Spleen (tissue), 11 donors: ENCODE measurements around the gene NAT8. TPM values are rescaled to one million over a fixed set of nuclear protein-coding genes. Genes with fewer than 3 reads are reported as not detected.

Source experiments
- DNase-seq: peaks from one replicate; pipeline ENCODE4 v3.0.0-alpha.2; 2020
- H3K27ac ChIP-seq, 8 donors: fragments of 200-600 bp; sonication (generic) in 7 of 8; 1 replicate in 4 of 8; 2 replicates in 4 of 8; pipeline versions ENCODE4 v1.5.0 to v1.8.0; 2016 to 2021; ENCODE audit warnings: inconsistent platforms in 4 of 8, mild to moderate bottlenecking in 4 of 8, moderate library complexity in 1 of 8
- H3K27me3 ChIP-seq, 7 donors: fragments of 200-600 bp; sonication (generic) in 6 of 7; replicated peaks in 1 of 7; 1 replicate in 4 of 7; 2 replicates in 3 of 7; pipeline versions ENCODE4 v1.5.0 to v1.8.0; 2016 to 2021; ENCODE audit warnings: inconsistent platforms in 3 of 7, mild to moderate bottlenecking in 1 of 7
- H3K36me3 ChIP-seq, 6 donors: fragments of 200-600 bp; sonication (generic) in 5 of 6; 1 replicate in 4 of 6; 2 replicates in 2 of 6; pipeline versions ENCODE4 v1.5.0 to v1.8.0; 2016 to 2021; ENCODE audit warnings: inconsistent platforms in 2 of 6
- H3K4me1 ChIP-seq, 6 donors: fragments of 200-600 bp; sonication (generic) in 5 of 6; 1 replicate in 3 of 6; 2 replicates in 3 of 6; pipeline versions ENCODE4 v1.5.0 to v1.8.0; 2016 to 2021; ENCODE audit warnings: inconsistent platforms in 3 of 6
- H3K4me3 ChIP-seq, 8 donors: fragments of 200-600 bp; sonication (generic) in 7 of 8; 1 replicate in 4 of 8; 2 replicates in 4 of 8; pipeline versions ENCODE4 v1.5.0 to v1.8.0; 2016 to 2021; ENCODE audit warnings: inconsistent platforms in 4 of 8, mild to moderate bottlenecking in 4 of 8, moderate library complexity in 2 of 8
- H3K9me3 ChIP-seq, 8 donors: fragments of 200-600 bp; sonication (generic) in 7 of 8; 1 replicate in 4 of 8; 2 replicates in 4 of 8; pipeline versions ENCODE4 v1.5.0 to v1.8.0; 2016 to 2021; ENCODE audit warnings: inconsistent platforms in 4 of 8
- CTCF ChIP-seq, 11 experiments: fragments of 200-600 bp in 7 of 11; fragments of 450-650 bp in 4 of 11; sonication (generic) in 4 of 11; IDR thresholded peaks in 8 of 11; conservative IDR thresholded peaks in 3 of 11; 1 replicate in 7 of 11; 2 replicates in 4 of 11; pipeline versions ENCODE4 v1.4.0 to v1.8.0; 2016 to 2021; ENCODE audit warnings: antibody characterized with exemption in 11 of 11, inconsistent platforms in 4 of 11, mild to moderate bottlenecking in 1 of 11
- POLR2A ChIP-seq, 3 donors: fragments of 450-650 bp; IDR thresholded peaks; one replicate each; pipeline ENCODE4 v1.5.1; 2017; ENCODE audit warnings: antibody characterized with exemption in 3 of 3, mild to moderate bottlenecking in 1 of 3
- POLR2AphosphoS5 ChIP-seq, 3 donors: sonication (generic); formaldehyde crosslinking; IDR thresholded peaks; one replicate each; pipeline ENCODE4 v1.5.1; 2017; ENCODE audit warnings: antibody characterized with exemption in 3 of 3
- WGBS, 5 donors: extraction: QIAGEN DNeasy Blood & Tissue Kit in 3 of 5; methylation state at CpG; one replicate each; pipeline versions ENCODE4 v1.1.5 to v1.1.7; 2013 to 2018; 5-methylcytosine and 5-hydroxymethylcytosine counted together
- intact Hi-C: fragments of 100-400 bp; cut with DNase I; formaldehyde crosslinking; loops from one replicate; pipeline ENCODE4 v1.15.0; 2023; ENCODE audit warnings: low total_unique reads
- polyA plus RNA-seq, 3 donors: library from polyadenylated mRNA; stranded (reverse); fragments of 200-250 nt; gene quantifications; one replicate each; pipeline ENCODE4 v1.2.1, GENCODE V29; 2013
- total RNA-seq, 7 donors: library from RNA; depleted of rRNA in 3 of 7; stranded (reverse); fragments of >200 nt in 3 of 7; fragmentation: NEBNext Ultra II Directional in 4 of 7; extraction: Animal tissue kit (Norgen Biotek cat#: 25700) in 4 of 7; gene quantifications; one replicate each; pipeline versions ENCODE4 v1.1.0 to v1.2.1, GENCODE V29; 2016 to 2021
- donor health status: healthy with polysubstance abuse.
- donor health status: DM: no; HTN: no; CAD: no; lungs with moderate emphysema.
- donor health status: DM: no; HTN: no; CAD: no.
- donor health status: Bipolar disorder and iron deficiency.
- donor health status: healthy.
- donor health status: DM: no; HTN: no; CAD: no.
- donor health status: DM: yes; HTN: yes; CAD: no.

NAT8 gene
- total and polyA plus RNA-seq, 10 donors: 0.14 to 0.88 (median 0.66) TPM; not detected in 5

DNA sequence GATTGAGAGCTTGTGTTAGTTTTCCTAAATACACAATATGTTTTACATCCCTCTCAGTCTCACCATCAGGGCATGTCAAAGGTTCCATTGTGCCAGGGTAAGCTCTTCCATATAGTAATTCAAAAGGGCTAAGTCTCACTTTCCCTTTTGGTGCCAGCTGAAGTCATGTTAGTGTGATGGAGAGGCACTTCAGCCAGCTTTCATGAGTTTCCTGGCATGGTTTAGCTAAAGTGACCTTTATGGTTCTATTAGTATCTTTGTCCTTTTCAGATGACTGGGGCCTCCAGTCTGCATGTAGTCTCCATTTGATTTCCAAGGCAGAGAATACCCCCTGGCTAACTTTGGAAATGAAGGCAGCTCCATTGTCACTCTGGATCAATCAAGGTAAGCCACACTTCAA lies 27.2 kb downstream of the NAT8 start:
- no peak for TF ChIP-seq POLR2A (IDR thresholded peaks at IDR 0.05)
- TF ChIP-seq CTCF (IDR thresholded peaks at IDR 0.05 in 8 of 11, conservative IDR thresholded peaks at IDR 0.05 in 3 of 11): no peak
- TF ChIP-seq POLR2AphosphoS5 (IDR thresholded peaks at IDR 0.05): no peak
- intact Hi-C loops: no loop called here
- peaks cover 0 to 21% (median 0%) of the 10 kb centered on the region in 6 donors for H3K36me3 ChIP-seq
- DNase-seq: no peak
- H3K4me1 ChIP-seq: no peaks in the 10 kb centered on the region
- no peak overlapping the region for H3K4me3 ChIP-seq
- no peaks in the 10 kb centered on the region for H3K27me3 ChIP-seq
- H3K9me3 ChIP-seq: no peaks in the 10 kb centered on the region
- no peak overlapping the region for H3K27ac ChIP-seq

DNA sequence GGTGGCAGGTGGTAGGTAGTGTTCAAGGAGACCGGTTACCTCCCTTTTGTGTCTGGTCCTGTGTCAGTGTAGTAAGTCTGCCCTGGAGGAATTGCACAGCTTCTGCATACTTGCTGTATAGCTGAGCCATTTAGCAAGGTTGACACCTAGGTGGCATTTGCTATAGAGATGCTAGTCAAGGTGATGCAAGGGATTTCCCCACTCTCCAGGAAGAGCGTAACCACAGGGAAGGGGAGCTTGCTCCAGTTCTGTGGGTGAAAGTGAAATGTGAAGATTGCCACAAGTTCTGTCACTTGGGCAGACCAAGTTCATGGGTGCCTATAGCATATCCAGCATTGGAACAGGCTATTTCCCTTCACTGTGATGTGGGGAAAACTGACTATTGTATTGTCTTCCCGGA lies 28.1 kb downstream of the NAT8 start:
- Histone ChIP-seq H3K27ac (no peak overlapping the region), H3K27me3 (no peaks in the 10 kb centered on the region), H3K36me3 (peaks cover 0 to 27% (median 0%) of the 10 kb centered on the region in 6 donors), H3K4me1 (no peaks in the 10 kb centered on the region), H3K4me3 (no peak overlapping the region), H3K9me3 (no peaks in the 10 kb centered on the region)
- WGBS, 5 donors: 56 to 89% (median 84%) methylated on average over 3 of the region's 3 CpGs
- TF ChIP-seq POLR2AphosphoS5 (IDR thresholded peaks at IDR 0.05) (no peak), POLR2A (IDR thresholded peaks at IDR 0.05) (no peak), CTCF (IDR thresholded peaks at IDR 0.05 in 8 of 11, conservative IDR thresholded peaks at IDR 0.05 in 3 of 11) (no peak)
- intact Hi-C loops: no loop called here
- no peak for DNase-seq

DNA sequence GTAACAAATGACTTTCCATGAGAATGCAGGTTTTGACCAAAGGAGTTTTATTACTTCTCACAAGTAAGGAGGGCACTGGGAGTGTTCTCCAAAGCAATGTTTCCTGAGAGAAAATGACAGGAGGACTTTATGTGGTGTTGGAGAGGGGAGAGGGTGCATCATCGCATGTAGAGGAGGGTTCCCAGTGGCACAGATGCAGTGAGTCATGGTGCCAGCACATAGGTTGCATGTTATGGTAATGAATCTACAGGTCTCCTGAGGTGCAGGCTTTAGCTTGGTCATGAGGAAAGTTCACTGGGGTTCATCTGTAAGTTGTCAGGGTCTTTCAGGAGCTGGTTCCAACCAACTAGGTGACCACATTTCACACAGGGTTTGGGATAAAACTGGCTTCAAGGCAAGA lies 30.4 kb downstream of the NAT8 start:
- 80 to 100% (median 93%) methylated on average over 1 of the region's 1 CpG for WGBS, 5 donors
- no peaks in the 10 kb centered on the region for H3K4me1 ChIP-seq
- no peak for DNase-seq
- no peaks in the 10 kb centered on the region for H3K9me3 ChIP-seq
- peaks cover 0 to 38% (median 5%) of the 10 kb centered on the region in 6 donors for H3K36me3 ChIP-seq
- no peak overlapping the region for H3K27ac ChIP-seq
- intact Hi-C loops: no loop called here
- no peak for TF ChIP-seq CTCF (IDR thresholded peaks at IDR 0.05 in 8 of 11, conservative IDR thresholded peaks at IDR 0.05 in 3 of 11)
- TF ChIP-seq POLR2AphosphoS5 (IDR thresholded peaks at IDR 0.05): no peak
- no peak for TF ChIP-seq POLR2A (IDR thresholded peaks at IDR 0.05)
- no peak overlapping the region for H3K4me3 ChIP-seq
- H3K27me3 ChIP-seq: no peaks in the 10 kb centered on the region

- no peak for TF ChIP-seq POLR2A (IDR thresholded peaks at IDR 0.05)
- TF ChIP-seq CTCF (IDR thresholded peaks at IDR 0.05 in 8 of 11, conservative IDR thresholded peaks at IDR 0.05 in 3 of 11): no peak
- TF ChIP-seq POLR2AphosphoS5 (IDR thresholded peaks at IDR 0.05): no peak
- Histone ChIP-seq H3K4me1 (no peaks in the 10 kb centered on the region), H3K36me3 (peaks cover 0 to 38% (median 5%) of the 10 kb centered on the region in 6 donors), H3K27ac (no peak overlapping the region), H3K27me3 (no peaks in the 10 kb centered on the region), H3K4me3 (no peak overlapping the region), H3K9me3 (no peaks in the 10 kb centered on the region)
- 52 to 91% (median 83%) methylated on average over 4 of the region's 4 CpGs for WGBS, 5 donors
- intact Hi-C loops: no loop called here
- DNase-seq: no peak
These were observed 31.0 kb downstream of the NAT8 start for GRCh38 chr2:73611193-73611592.
